NCI-H128 (cell line): Measurements from ENCODE around the gene DLX1.

Experiments
- DNase-seq: peaks from one replicate; lab custom pipeline; 2025; ENCODE audit not compliant: unreplicated experiment; lab: John Stamatoyannopoulos, UW

The DLX1 gene

GRCh38 chr2:172086241-172087206 lies 1.2 kb downstream of the DLX1 start:
- DNase-seq, result no peak

- DNase-seq, result no peak
Observed at GRCh38 chr2:172087207-172087779, 2.0 kb downstream of the DLX1 start.

GRCh38 chr2:172087780-172088244 lies 2.5 kb downstream of the DLX1 start:
- no peak for DNase-seq

- no peak for DNase-seq
Observed at GRCh38 chr2:172088245-172089004, 3.1 kb downstream of the DLX1 start.

- no peak for DNase-seq
Observed at GRCh38 chr2:172089005-172089504, 3.7 kb downstream of the DLX1 start.

- no peak for DNase-seq
Observed at GRCh38 chr2:172089633-172090032, 4.3 kb downstream of the DLX1 start.

- DNase-seq, result no peak
Observed at GRCh38 chr2:172090044-172090961, 5.0 kb downstream of the DLX1 start.

- no peak for DNase-seq
Observed at GRCh38 chr2:172091000-172091641, 5.8 kb downstream of the DLX1 start.

GRCh38 chr2:172091761-172092566 lies 6.7 kb downstream of the DLX1 start:
- DNase-seq, result no peak

- DNase-seq, result no peak
Observed at GRCh38 chr2:172092716-172093415, 7.6 kb downstream of the DLX1 start.

- DNase-seq, result no peak
Observed at GRCh38 chr2:172093416-172094293, 8.3 kb downstream of the DLX1 start.

GRCh38 chr2:172094294-172095145 lies 9.2 kb downstream of the DLX1 start:
- no peak for DNase-seq

GRCh38 chr2:172095146-172095904 lies 10.0 kb downstream of the DLX1 start:
- no peak for DNase-seq

GRCh38 chr2:172095905-172096625 lies 10.8 kb downstream of the DLX1 start:
- no peak for DNase-seq
